CD4-positive, alpha-beta T cell treated with Interleukin-15 for 1 hour (primary cell): ENCODE measurements around the gene MYL12A.
A peak's percentile ranks its signal among the peaks of the same experiment; 100 is the strongest.

Experiments used
- DNase-seq: peaks from one replicate; pipeline ENCODE4 v3.0.0-alpha.2; 2020

Gene MYL12A

DNA sequence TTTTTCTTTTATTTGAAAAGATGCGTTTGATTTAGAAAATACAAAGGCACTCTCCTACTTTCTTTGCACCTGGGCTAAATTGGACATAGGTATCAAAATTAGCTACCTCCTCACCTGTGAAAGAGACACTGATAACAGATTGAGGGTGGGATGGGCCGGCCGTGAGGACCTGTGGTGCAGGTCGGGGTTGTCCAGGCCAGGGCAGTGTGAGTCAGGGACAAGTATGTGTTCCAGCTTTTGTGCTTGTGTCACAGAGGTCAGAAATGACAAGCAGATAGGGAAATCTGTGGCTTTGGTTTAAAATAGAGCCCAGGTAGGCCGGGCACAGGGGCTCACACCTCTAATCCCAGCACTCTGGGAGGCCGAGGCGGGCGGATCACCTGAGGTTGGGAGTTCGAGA is 36.9 kb downstream of the MYL12A start:
- DNase-seq = no peak

DNA sequence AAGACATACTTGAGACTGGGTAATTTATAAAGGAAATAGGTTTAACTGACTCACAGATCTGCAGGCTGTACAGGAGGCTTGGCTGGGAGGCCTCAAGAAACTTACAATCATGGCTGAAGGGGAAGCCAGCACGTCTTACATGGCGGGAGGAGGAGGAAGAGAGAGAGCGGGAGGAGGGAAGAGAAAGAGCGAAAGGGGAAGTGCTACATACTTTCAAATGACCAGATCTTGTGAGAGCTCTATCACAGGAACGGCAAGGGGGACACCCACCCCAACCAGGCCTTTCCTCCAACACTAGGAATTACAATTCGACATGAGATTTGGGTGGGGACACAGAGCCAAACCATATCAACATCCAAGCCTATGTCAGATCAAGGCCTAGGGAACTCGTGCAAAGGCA is 38.6 kb downstream of the MYL12A start:
- DNase-seq = no peak

DNA sequence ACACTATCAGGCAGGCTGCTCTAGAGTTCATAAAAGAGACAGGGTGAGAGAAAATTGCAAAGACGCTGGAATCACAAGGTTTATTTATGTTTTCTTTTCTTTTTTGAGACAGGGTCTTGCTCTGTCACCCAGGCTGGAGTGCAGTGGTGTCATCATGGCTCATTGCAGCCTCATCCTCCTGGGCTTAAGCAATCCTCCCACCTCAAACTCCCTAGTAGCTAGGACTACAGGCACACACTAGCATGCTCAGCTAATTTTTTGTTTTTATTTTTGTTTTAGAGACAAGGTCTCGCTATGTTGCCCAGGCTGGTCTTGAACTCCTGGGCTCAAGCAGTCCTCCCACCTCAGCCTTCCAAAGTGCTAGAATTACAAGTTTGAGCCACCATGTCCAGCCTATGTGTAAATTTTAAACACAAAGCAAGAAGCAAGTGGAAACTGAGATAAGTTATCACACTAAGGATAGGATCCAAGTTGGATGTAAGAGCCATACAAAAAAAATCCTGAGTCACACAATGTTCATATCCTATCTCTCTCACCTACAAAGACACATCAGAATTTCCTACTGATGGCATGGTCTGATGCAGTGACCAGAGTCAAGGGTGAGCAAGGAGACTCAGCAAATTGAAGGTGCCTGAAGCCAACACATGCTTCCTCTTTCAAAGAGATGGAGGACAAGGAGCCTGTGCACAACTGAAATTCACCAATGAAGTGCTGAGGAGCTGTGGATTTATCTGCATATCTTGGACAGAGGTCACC is 45.8 kb downstream of the MYL12A start:
- no peak for DNase-seq

DNA sequence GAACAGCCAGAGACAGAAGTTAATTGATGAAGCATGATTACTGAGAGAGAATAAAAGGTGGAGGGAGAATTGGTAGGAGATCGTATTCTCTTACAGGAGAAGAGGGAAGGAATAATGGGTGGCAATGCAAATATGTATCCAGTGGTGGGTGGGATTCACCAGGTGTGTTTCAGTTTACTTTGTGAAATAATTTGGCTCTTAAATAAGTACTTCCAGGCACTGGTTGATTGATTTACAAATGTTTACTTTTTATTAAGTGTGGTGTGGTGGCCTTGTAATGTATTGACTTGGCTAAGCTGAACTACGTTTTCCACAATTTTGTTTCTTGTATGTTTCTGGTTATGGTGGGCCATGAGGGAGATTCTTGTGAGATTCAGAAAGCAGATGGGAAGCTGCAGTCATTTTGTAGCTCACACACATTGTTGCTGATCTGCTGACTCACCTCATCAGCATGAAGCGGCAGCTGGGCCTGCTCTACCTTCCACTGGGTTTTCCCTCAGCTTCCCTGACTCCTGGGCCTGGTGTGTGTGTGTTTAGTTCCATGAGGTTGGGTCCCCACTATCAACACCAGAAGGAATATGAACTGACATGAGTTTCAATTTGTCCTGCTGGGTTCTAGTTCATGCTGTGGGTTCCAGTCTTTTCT is 47.0 kb downstream of the MYL12A start:
- DNase-seq = no peak

DNA sequence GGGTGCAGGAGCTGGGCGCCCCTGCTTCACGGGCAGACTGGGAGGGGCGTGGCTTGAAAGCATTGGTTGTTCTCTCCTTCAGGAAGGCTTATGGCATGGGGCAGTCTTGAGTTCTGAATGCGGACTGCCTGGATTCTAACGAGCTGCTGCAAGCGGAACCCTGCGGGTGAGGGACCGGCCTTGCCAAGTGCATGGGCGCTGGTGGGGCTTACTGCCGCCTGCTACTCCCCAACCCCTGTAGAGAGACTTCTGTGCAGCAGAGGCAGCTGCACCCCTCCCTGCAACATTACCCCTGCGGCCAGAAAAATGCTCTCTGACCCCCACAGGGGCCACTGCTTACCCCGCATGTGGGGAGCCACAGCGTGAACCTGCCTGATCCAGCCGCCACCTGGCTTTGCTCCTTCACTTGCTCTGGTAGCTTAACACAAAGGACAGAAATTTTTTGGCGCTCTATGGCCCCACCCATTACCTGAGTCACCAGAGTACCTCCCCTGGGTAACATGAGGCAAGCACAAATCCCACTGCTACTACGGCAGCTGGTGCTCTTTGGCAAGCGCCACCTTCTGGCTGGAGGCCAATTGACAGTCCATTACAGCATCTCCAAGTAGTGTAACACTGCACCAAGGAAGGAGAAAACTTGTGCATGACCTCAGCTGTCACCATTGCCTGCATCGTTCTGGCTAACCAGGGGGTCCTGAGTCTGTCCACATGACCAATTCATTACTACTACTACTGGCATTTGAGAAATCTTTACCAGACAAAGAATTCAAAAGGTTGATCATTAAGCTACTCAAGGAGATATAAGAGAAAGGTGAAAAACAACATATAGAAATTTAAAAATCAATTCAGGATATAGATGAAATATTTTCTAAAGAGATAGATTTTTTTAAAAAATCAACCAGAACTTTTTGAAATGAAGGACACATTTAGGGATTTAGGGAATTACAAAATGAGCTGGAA is 49.7 kb downstream of the MYL12A start:
- DNase-seq = peak; percentile 91

DNA sequence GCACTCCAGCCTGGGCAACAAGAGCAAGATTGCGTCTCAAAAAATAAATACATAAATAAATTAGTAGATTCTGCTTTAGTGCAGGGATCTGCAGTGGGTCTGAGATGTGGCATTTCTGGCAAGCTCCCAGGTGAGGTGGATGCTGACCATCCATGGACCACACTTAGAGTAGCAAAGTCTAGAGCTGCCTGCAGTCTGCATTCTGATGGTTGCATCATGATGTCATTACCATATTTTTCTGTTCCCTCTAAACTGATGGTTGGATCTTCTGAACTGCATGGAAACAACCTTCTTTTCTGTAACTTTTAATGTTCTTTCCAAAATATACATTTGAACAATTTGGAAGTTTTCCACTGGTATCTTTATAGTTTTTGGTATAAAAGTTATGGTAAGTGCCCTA is 57.2 kb downstream of the MYL12A start:
- no peak for DNase-seq

DNA sequence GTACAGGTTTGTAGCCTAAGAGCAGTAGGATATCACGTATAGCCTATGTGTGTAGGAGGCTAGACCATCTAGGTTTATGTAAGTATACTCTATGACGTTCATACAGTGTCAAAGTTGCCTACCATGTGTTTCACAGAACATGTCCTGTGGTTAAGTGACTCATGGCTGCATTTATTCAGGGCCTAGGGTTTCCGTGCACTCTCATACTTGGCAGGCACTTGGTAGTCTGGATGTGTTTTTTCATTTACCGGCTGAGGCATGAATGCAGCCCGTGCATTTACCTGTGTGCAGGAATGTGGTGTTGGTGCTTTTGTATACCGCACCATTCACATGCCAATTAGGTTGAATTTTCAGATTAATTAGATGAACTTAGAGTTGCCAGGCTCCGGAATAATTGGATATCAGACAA is 57.8 kb downstream of the MYL12A start:
- DNase-seq = peak; percentile 30
